ENCODE data around the gene TRAF2. TPM values are rescaled to one million over a fixed set of nuclear protein-coding genes. Genes with fewer than 3 reads are reported as not detected.

TRAF2 gene
- total and polyA plus RNA-seq, 9 of the 15 experiments (the other 6 are each of a cell fraction or from before 2014, with no cell fraction given) = 0.24 to 45.2 (median 18.0) TPM

GRCh38 chr9:136847088-136847825 lies 39.1 kb upstream of the TRAF2 start (continued):
- TF ChIP-seq ATF3 (IDR thresholded peaks at IDR 0.05) = peak; percentile 35; the same call in 1 of the 2 replicates
- no peak for TF ChIP-seq ATF3 (CRISPR knock-in tag; conservative IDR thresholded peaks at IDR 0.05)

- peak overlapping the region; percentile 89 for H3K27ac ChIP-seq (ENCODE audit: extremely low read depth, low read depth, low read length)
- TF ChIP-seq ZNF282 (CRISPR knock-in tag; IDR thresholded peaks at IDR 0.05) = 0 out of 2 replicates have a peak, but pooled peaks have one; percentile 38
- no peak for TF ChIP-seq ZKSCAN3 (CRISPR knock-in tag; IDR thresholded peaks at IDR 0.05)
- TF ChIP-seq HMGN3 (IDR thresholded peaks at IDR 0.05; ENCODE audit: borderline replicate concordance, extremely low read depth, insufficient read length, low read depth, low read length) = peak; percentile 27
- peak; percentile 88 for TF ChIP-seq SUPT5H (IDR thresholded peaks at IDR 0.05)
- peak; percentile 29 for TF ChIP-seq FIP1L1 (IDR thresholded peaks at IDR 0.05; ENCODE audit: low read depth, low read length, poor library complexity, severe bottlenecking)
- TF ChIP-seq FOSL1 (tag; conservative IDR thresholded peaks at IDR 0.05) = 0 out of 2 replicates have a peak, but pooled peaks have one; percentile 6
- TF ChIP-seq ATF7 (IDR thresholded peaks at IDR 0.05) = peak; percentile 16; the same call in 1 of the 2 replicates
- TF ChIP-seq ASH1L (IDR thresholded peaks at IDR 0.05; ENCODE audit: borderline replicate concordance, low read depth, partially characterized antibody) = no peak
- TF ChIP-seq ZFX (CRISPR knock-in tag; IDR thresholded peaks at IDR 0.05) = peak; percentile 61
- peak; percentile 73 for TF ChIP-seq CREM (IDR thresholded peaks at IDR 0.05; ENCODE audit: low read depth)
- TF ChIP-seq YY1 (IDR thresholded peaks at IDR 0.05; ENCODE audit: borderline replicate concordance in 1 of 3, control insufficient read depth in 1 of 3, extremely low read depth in 1 of 3, insufficient read depth in 3 of 3, insufficient read length in 1 of 3, insufficient replicate concordance in 2 of 3, low read depth in 1 of 3, low read length in 2 of 3) = peak in 2 of 3 experiments; percentile 8
- TF ChIP-seq TEAD4 (IDR thresholded peaks at IDR 0.05; ENCODE audit: low read length) = peak; percentile 31; the same call in 1 of the 2 replicates
- no peak for TF ChIP-seq TEAD4 (CRISPR knock-in tag; IDR thresholded peaks at IDR 0.05; ENCODE audit: borderline replicate concordance)
- TF ChIP-seq TFAP4 (CRISPR knock-in tag; IDR thresholded peaks at IDR 0.05; ENCODE audit: borderline replicate concordance) = peak; percentile 76
- no peak for TF ChIP-seq NFXL1 (CRISPR knock-in tag; IDR thresholded peaks at IDR 0.05)
Observed at GRCh38 chr9:136847826-136848392, 38.4 kb upstream of the TRAF2 start.

More at GRCh38 chr9:136847826-136848392, 38.4 kb upstream of the TRAF2 start:
- ChIA-PET CTCF (ENCODE audit: low intra/inter-chr PET ratio) (no interaction called here), POLR2A (interaction anchor here (0.6 to 1.8 kb wide), 17 partner anchors 8 to 697 kb away, joined by 3 to 8 read pairs (median 4); partner anchors contain the start of genes EDF1, SAPCD2 and TRAF2)
- WGBS (ENCODE audit: insufficient coverage, low coverage, missing lambda C conversion rate) = under 1% methylated on average over 45 of the region's 48 CpGs
- Histone ChIP-seq H3K9ac (ENCODE audit: insufficient read depth in 1 of 2, low read depth in 2 of 2, low read length in 2 of 2) (peak overlapping the region; percentile 92 to 97), H3K79me2 (ENCODE audit: control insufficient read depth, insufficient read depth, low read length) (peaks cover 27% of the 10 kb centered on the region), H3K27me3 (ENCODE audit: control insufficient read depth in 2 of 2, insufficient read depth in 2 of 2, low read length in 2 of 2) (no peaks in the 10 kb centered on the region), H3K4me2 (ENCODE audit: insufficient read depth, low read length) (peak overlapping the region; percentile 97), H3K4me3 (peak overlapping the region; percentile 95), H3K9me1 (ENCODE audit: control insufficient read depth, insufficient read depth, low read length) (no peaks in the 10 kb centered on the region), H4K20me1 (replicated peaks; ENCODE audit: control insufficient read depth, insufficient read depth, low read length) (0 out of 2 replicates have a peak, but pooled peaks cover 5% of the 10 kb centered on the region), H3K4me1 (replicated peaks in 1 of 2; ENCODE audit: control insufficient read depth in 2 of 2, insufficient read depth in 2 of 2, low read length in 2 of 2) (peaks cover 13 to 85% of the 10 kb centered on the region in 2 experiments; a peak in 4 of 5 replicates), H3K36me3 (ENCODE audit: control insufficient read depth, insufficient read depth, low read length) (peaks cover 25% of the 10 kb centered on the region; the same call in 1 of the 3 replicates), H2AFZ (ENCODE audit: low read depth, low read length) (peak overlapping the region; percentile 91), H3K9me3 (replicated peaks; ENCODE audit: control insufficient read depth, insufficient read depth, low read depth, low read length) (no peaks in the 10 kb centered on the region)
- in situ Hi-C loops (cut with MboI) = no loop called here
- FAIRE-seq (peak; percentile 96), DNase-seq (ENCODE audit: extremely low read depth in 1 of 4, low spot score in 3 of 4) (peak; percentile 47 to 92 (median 60)), ATAC-seq (peak; percentile 74)
- TSS peak; percentile 34 for BruUV-seq (replicated peaks)
- intact Hi-C loops (cut with micrococcal nuclease) = loop anchor here (2.0 to 5.0 kb wide), 2 partner anchors 57 to 94 kb away; partner anchors contain the start of genes FBXW5 and TMEM141
